Kidney (tissue), 14 donors: ENCODE results near the gene LHFPL6. TPM values are rescaled to one million over a fixed set of nuclear protein-coding genes. Genes with fewer than 3 reads are reported as not detected.
A peak's percentile ranks its signal among the peaks of the same experiment; 100 is the strongest.

Experiments used
- DNase-seq, 5 donors: peaks; one replicate each; pipeline ENCODE4 v3.0.0-alpha.2; 2013 to 2020
- FAIRE-seq: peaks from 2 replicates; lab custom pipeline; 2012; peaks lifted over from hg19 to GRCh38; lab: Jason Lieb, UNC
- H3K27ac ChIP-seq, 2 donors: one replicate each; pipeline ENCODE4 v1.7.0; 2013; ENCODE audit warnings: low read depth in 2 of 2, low read length in 2 of 2, inconsistent platforms in 1 of 2
- H3K27me3 ChIP-seq: one replicate; pipeline ENCODE4 v1.7.1; 2013; ENCODE audit warnings: low read length, inconsistent platforms; ENCODE audit not compliant: control insufficient read depth, insufficient read depth
- H3K36me3 ChIP-seq, 3 donors: one replicate each; pipeline versions ENCODE4 v1.7.0 to v1.7.1; 2013; ENCODE audit warnings: low read length in 3 of 3, control low read depth in 1 of 3, inconsistent platforms in 1 of 3; ENCODE audit not compliant: insufficient read depth in 3 of 3, control insufficient read depth in 2 of 3
- H3K4me1 ChIP-seq, 3 donors: one replicate each; pipeline versions ENCODE4 v1.7.0 to v1.7.1; 2013; ENCODE audit warnings: low read length in 3 of 3, inconsistent platforms in 1 of 3, low read depth in 1 of 3; ENCODE audit not compliant: control insufficient read depth in 2 of 3, insufficient read depth in 2 of 3
- H3K4me3 ChIP-seq, 3 donors: one replicate each; pipeline versions ENCODE4 v1.7.0 to v1.8.1; 2013; ENCODE audit warnings: low read length in 3 of 3, control low read depth in 1 of 3, inconsistent platforms in 1 of 3
- H3K9ac ChIP-seq, 3 donors: one replicate each; pipeline versions ENCODE4 v1.7.0 to v1.7.1; 2013; ENCODE audit warnings: low read length in 3 of 3, control low read depth in 1 of 3, inconsistent platforms in 1 of 3
- H3K9me3 ChIP-seq, 3 donors: one replicate each; pipeline versions ENCODE4 v1.7.0 to v1.7.1; 2013; ENCODE audit warnings: low read length in 3 of 3, control low read depth in 1 of 3, inconsistent platforms in 1 of 3; ENCODE audit not compliant: control insufficient read depth in 2 of 3, insufficient read depth in 1 of 3
- CTCF ChIP-seq: IDR thresholded peaks from 3 replicates; pipeline ENCODE4 v1.5.1; 2012; ENCODE audit warnings: mild to moderate bottlenecking, moderate library complexity, borderline replicate concordance; ENCODE audit not compliant: insufficient read depth; ENCODE audit errors: extremely low read depth
- intact Hi-C: fragments of 100-400 bp; cut with DNase I; formaldehyde crosslinking; loops from one replicate; pipeline ENCODE4 v1.11.1; 2022
- polyA plus RNA-seq: library from polyadenylated mRNA; stranded (reverse); fragments of 350-450 nt; fragmentation: Illumina TruSeq; extraction: RNeasy Lipid Tissue Mini Kit (QIAGEN cat#74804); gene quantifications from one replicate; pipeline ENCODE4 v1.2.3, GENCODE V29; 2014; ENCODE audit warnings: low read depth, low replicate concordance; ENCODE audit not compliant: insufficient read depth
- total RNA-seq: library from RNA; stranded (reverse); fragmentation: NEBNext Ultra II Directional; extraction: Animal tissue kit (Norgen Biotek cat#: 25700); gene quantifications from one replicate; pipeline ENCODE4 v1.2.1, GENCODE V29; 2021
- donor health status: control.
- donor health status: control.
- donor health status: control.
- donor health status: control.
- donor health status: control.
- donor health status: DM: yes; HTN: yes; CAD: no.
- donor health status: Normal renal cell carcinoma (clear cell type).

The LHFPL6 gene
- total and polyA plus RNA-seq, 2 donors from 2014 or later = 33.0 to 59.2 TPM

GRCh38 chr13:39350461-39350881 is 252.5 kb downstream of the LHFPL6 start:
- Histone ChIP-seq H3K27ac (no peak overlapping the region), H3K36me3 (no peaks in the 10 kb centered on the region), H3K9ac (no peak overlapping the region), H3K27me3 (no peaks in the 10 kb centered on the region), H3K4me1 (no peaks in the 10 kb centered on the region), H3K9me3 (no peaks in the 10 kb centered on the region), H3K4me3 (peak overlapping the region in 1 of 3 donors; percentile 19)
- peak in 3 of 5 donors; percentile 42 to 77 (median 76) for DNase-seq
- no peak for FAIRE-seq
- intact Hi-C loops = no loop called here
- no peak for TF ChIP-seq CTCF

- H3K9ac ChIP-seq = no peak overlapping the region
- intact Hi-C loops = no loop called here
- TF ChIP-seq CTCF = no peak
- no peaks in the 10 kb centered on the region for H3K9me3 ChIP-seq
- DNase-seq = no peak
- no peaks in the 10 kb centered on the region for H3K27me3 ChIP-seq
- H3K4me1 ChIP-seq = no peaks in the 10 kb centered on the region
- FAIRE-seq = no peak
- no peak overlapping the region for H3K4me3 ChIP-seq
- no peak overlapping the region for H3K27ac ChIP-seq
- no peaks in the 10 kb centered on the region for H3K36me3 ChIP-seq
Measured at GRCh38 chr13:39349391-39349960, 253.5 kb downstream of the LHFPL6 start.

DNA sequence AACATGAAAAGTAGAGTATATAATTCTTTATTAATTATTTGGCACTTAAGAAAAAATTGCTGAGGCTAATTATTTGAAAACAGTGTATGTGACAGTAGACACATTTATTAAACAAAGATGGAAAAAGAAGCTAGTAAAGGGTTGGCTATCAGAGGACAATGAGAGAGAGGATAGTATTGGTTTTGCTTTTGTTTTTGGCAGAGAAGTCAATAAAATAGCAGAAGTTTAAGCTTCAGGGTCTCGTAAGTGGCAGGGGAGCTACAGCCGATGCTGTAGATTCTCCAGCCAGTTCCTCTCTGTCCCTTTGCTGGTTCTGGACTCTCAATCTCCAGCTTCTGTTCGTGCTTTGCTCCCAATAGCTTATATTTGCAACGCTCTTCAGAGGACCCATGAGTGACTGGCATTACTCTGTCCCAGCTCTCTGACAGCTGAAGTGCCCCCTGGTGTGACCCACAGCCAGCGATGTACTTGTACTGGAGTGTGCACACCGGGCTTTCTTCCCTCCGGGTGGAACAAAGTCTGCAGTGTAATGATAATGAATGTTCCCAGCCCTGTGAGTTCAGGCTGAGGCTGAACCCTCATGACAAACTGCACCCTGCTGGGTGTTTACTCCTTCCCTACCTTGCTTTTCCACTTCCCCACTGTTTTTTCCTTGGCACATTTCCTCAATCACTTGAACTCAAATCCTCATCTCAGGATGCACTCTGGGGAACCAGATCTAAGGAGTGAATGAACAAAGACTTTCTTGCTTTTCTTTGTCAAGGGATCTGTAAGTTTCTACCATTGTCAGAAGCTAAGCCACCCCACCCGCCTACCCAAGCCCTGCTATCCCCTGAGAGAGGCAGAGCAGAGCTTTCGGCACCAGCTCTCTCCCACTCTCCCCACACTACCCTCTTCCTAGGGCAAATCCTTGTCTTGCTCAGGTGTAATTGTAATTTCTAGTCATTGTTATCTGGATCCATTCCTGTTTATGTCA is 254.8 kb downstream of the LHFPL6 start:
- Histone ChIP-seq H3K4me3 (no peak overlapping the region), H3K9me3 (no peaks in the 10 kb centered on the region), H3K27me3 (no peaks in the 10 kb centered on the region), H3K27ac (no peak overlapping the region), H3K36me3 (no peaks in the 10 kb centered on the region), H3K9ac (no peak overlapping the region), H3K4me1 (no peaks in the 10 kb centered on the region)
- intact Hi-C loops = no loop called here
- TF ChIP-seq CTCF = no peak
- no peak for FAIRE-seq
- DNase-seq = no peak
